NB4 (cell line): ENCODE measurements around the gene KIF1B.

Experiments used
- MAX ChIP-seq: IDR thresholded peaks from 2 replicates; pipeline ENCODE4 v1.6.1; 2011; ENCODE audit warnings: low read depth, low read length
- TF ChIP-seq, protein P1 (sequence below): IDR thresholded peaks from one replicate; pipeline ENCODE4 v1.5.1; 2012; ENCODE audit warnings: low read depth, low read length

- TF ChIP-seq, protein P1, sequence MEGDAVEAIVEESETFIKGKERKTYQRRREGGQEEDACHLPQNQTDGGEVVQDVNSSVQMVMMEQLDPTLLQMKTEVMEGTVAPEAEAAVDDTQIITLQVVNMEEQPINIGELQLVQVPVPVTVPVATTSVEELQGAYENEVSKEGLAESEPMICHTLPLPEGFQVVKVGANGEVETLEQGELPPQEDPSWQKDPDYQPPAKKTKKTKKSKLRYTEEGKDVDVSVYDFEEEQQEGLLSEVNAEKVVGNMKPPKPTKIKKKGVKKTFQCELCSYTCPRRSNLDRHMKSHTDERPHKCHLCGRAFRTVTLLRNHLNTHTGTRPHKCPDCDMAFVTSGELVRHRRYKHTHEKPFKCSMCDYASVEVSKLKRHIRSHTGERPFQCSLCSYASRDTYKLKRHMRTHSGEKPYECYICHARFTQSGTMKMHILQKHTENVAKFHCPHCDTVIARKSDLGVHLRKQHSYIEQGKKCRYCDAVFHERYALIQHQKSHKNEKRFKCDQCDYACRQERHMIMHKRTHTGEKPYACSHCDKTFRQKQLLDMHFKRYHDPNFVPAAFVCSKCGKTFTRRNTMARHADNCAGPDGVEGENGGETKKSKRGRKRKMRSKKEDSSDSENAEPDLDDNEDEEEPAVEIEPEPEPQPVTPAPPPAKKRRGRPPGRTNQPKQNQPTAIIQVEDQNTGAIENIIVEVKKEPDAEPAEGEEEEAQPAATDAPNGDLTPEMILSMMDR: no peak
- TF ChIP-seq MAX: no peak
Observed at GRCh38 chr1:10213186-10213705, 2.9 kb downstream of the KIF1B start.
